ENCODE results near the gene ACVR1. TPM values are rescaled to one million over a fixed set of nuclear protein-coding genes. Genes with fewer than 3 reads are reported as not detected.

Gene ACVR1
- total and polyA plus RNA-seq, 2 donors (not counting 3 experiments of a cell fraction or from before 2014, with no cell fraction given): 24.8 to 33.6 TPM

DNA sequence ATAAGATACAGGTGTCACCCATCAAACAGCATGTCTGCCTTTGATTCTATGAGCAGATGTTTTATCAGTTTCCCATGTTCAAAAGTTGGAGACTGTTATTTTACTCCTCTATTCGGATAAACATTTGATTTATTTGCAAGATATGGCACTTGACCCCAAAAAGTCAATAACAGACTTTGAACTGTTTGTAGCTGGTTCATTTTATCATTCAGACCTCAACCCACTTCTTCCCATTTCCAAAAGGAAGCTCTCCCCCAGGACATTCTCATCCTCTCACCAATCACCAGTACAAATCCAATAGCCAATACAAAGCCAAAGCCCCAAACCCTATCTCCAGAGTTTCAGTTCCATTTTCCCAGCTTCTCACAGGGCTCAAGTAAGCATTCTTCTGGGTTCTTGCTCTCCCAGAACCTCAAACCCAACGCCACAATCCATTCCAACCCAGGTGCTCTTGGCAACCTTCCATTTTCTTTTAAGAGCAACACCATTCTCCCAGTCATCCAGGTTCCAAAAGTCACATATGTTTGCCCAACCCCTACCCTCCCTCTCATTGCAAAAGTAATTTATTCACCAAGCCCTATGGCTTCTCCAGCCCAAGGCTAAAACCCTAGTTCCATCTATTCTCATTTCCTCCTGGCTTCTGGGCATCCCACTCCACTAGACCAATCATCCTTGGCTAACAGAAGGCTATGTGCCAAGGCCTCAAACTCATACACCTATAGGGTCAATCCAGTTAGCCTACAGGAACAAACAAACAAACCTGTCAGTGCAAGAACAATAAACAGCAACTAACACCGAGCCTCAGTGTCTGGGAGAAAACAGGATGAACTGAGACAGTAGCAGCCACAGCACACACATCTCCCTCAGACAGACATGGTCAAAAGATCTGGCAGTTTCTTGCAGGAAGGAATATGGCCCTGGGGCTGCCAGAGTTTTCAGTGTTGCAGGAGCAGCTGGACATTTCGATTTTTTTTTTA lies 9.2 kb downstream of the ACVR1 start:
- ChIA-PET POLR2A (interaction anchor here (1.8 kb wide), 1 partner anchor 9 kb away, joined by 10 read pairs; the partner anchor contains the start of gene ACVR1), CTCF (interaction anchor here (0.8 to 1.4 kb wide), 7 partner anchors 8 to 60 kb away, joined by 3 to 10 read pairs (median 3); partner anchors contain the start of gene ACVR1)
- no peak overlapping the region for H2AFZ ChIP-seq (ENCODE audit: low read depth, low read length)
- FAIRE-seq: no peak
- no peak overlapping the region for H3K27ac ChIP-seq (ENCODE audit: insufficient read depth, low read depth, low read length)
- no peaks in the 10 kb centered on the region for H3K9me1 ChIP-seq (replicated peaks; ENCODE audit: control insufficient read depth, extremely low read depth, insufficient read depth, low read length)
- no peaks in the 10 kb centered on the region for H3K9me3 ChIP-seq (replicated peaks; ENCODE audit: control insufficient read depth, insufficient read depth, low read length)
- no peaks in the 10 kb centered on the region for H3K27me3 ChIP-seq (ENCODE audit: control insufficient read depth in 2 of 2, insufficient read depth in 2 of 2, low read length in 2 of 2)
- no peaks in the 10 kb centered on the region for H3K36me3 ChIP-seq (ENCODE audit: control insufficient read depth in 2 of 2, extremely low read depth in 1 of 2, insufficient read depth in 2 of 2, low read length in 2 of 2)
- peaks cover 3% of the 10 kb centered on the region for H4K20me1 ChIP-seq (replicated peaks; ENCODE audit: control insufficient read depth, extremely low read depth, insufficient read depth, low read length)
- BruUV-seq (replicated peaks): no TSS peak
- DNase-seq (ENCODE audit: low read depth, low spot score): no peak
- TF ChIP-seq MYC (IDR thresholded peaks at IDR 0.05; ENCODE audit: low read depth, low read length) (no peak), EZH2 (IDR thresholded peaks at IDR 0.05; ENCODE audit: borderline replicate concordance, low read depth, low read length, severe bottlenecking) (no peak), FOS (IDR thresholded peaks at IDR 0.05; ENCODE audit: borderline replicate concordance, insufficient read depth, low read length) (no peak), JUN (IDR thresholded peaks at IDR 0.05; ENCODE audit: borderline replicate concordance, insufficient read depth, insufficient read length, low read depth) (no peak), POLR2A (IDR thresholded peaks at IDR 0.05; ENCODE audit: low read depth, low read length) (no peak), POLR2AphosphoS5 (IDR thresholded peaks at IDR 0.05; ENCODE audit: insufficient read depth, low read depth, low read length) (no peak), GATA2 (IDR thresholded peaks at IDR 0.05; ENCODE audit: insufficient read depth, insufficient read length, low read depth, low read length) (no peak)
- TF ChIP-seq, protein P1, sequence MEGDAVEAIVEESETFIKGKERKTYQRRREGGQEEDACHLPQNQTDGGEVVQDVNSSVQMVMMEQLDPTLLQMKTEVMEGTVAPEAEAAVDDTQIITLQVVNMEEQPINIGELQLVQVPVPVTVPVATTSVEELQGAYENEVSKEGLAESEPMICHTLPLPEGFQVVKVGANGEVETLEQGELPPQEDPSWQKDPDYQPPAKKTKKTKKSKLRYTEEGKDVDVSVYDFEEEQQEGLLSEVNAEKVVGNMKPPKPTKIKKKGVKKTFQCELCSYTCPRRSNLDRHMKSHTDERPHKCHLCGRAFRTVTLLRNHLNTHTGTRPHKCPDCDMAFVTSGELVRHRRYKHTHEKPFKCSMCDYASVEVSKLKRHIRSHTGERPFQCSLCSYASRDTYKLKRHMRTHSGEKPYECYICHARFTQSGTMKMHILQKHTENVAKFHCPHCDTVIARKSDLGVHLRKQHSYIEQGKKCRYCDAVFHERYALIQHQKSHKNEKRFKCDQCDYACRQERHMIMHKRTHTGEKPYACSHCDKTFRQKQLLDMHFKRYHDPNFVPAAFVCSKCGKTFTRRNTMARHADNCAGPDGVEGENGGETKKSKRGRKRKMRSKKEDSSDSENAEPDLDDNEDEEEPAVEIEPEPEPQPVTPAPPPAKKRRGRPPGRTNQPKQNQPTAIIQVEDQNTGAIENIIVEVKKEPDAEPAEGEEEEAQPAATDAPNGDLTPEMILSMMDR (IDR thresholded peaks at IDR 0.05; ENCODE audit: extremely low read depth in 1 of 2, insufficient read depth in 1 of 2, low read depth in 1 of 2, low read length in 2 of 2): no peak
- TF ChIP-seq, protein P2, sequence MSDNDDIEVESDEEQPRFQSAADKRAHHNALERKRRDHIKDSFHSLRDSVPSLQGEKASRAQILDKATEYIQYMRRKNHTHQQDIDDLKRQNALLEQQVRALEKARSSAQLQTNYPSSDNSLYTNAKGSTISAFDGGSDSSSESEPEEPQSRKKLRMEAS (IDR thresholded peaks at IDR 0.05; ENCODE audit: insufficient read depth, insufficient read length): no peak
- H3K79me2 ChIP-seq (ENCODE audit: control insufficient read depth, insufficient read depth, low read length): peaks cover 59% of the 10 kb centered on the region
- H3K9ac ChIP-seq (replicated peaks; ENCODE audit: extremely low read depth, insufficient read depth, low read length): no peak overlapping the region
- peak overlapping the region; percentile 49 for H3K4me2 ChIP-seq (ENCODE audit: insufficient read depth, low read length)
- dilution Hi-C loops (cut with MboI; ENCODE audit: extremely low pct_ligation_motif_present, low sequenced_read_pairs): no loop called here
- H3K4me1 ChIP-seq (ENCODE audit: control insufficient read depth, extremely low read depth, insufficient read depth, low read length): peaks cover 24% of the 10 kb centered on the region
- H3K4me3 ChIP-seq (replicated peaks in 1 of 3; ENCODE audit: insufficient read depth in 1 of 3, low read depth in 1 of 3, low read length in 3 of 3): no peak overlapping the region
- intact Hi-C loops (cut with micrococcal nuclease): loop anchor here (1.0 kb wide), 1 partner anchor 12 kb away; no protein-coding TSS in a partner anchor

All from endothelial cell of umbilical vein (primary cell).